H9 (cell line): ENCODE results near the gene CLEC18B. TPM values are rescaled to one million over a fixed set of nuclear protein-coding genes. Genes with fewer than 3 reads are reported as not detected.
A peak's percentile ranks its signal among the peaks of the same experiment; 100 is the strongest.

Experiments
- DNase-seq: peaks from one replicate; pipeline ENCODE4 v3.0.0-alpha.2; 2017
- H2AFZ ChIP-seq: one replicate; pipeline ENCODE4 v1.6.1; 2013; ENCODE audit warnings: mild to moderate bottlenecking, low read length, control low read depth, moderate library complexity
- H2AK5ac ChIP-seq: 2 replicates; pipeline ENCODE4 v1.6.1; 2013; ENCODE audit warnings: low read length, control low read depth, mixed read lengths; ENCODE audit not compliant: insufficient read length
- H2BK120ac ChIP-seq: one replicate; pipeline ENCODE4 v1.6.1; 2013; ENCODE audit warnings: low read depth, mild to moderate bottlenecking, low read length, control low read depth, inconsistent platforms; ENCODE audit not compliant: poor library complexity, severe bottlenecking
- H2BK12ac ChIP-seq: 2 replicates; pipeline ENCODE4 v1.6.1; 2013; ENCODE audit warnings: low read length, control low read depth, mixed read lengths, low read depth; ENCODE audit not compliant: insufficient read length
- H2BK15ac ChIP-seq: 2 replicates; pipeline ENCODE4 v1.6.1; 2013; ENCODE audit warnings: low read depth, low read length, control low read depth
- H2BK20ac ChIP-seq: one replicate; pipeline ENCODE4 v1.6.1; 2013; ENCODE audit warnings: low read depth, mild to moderate bottlenecking, low read length, control low read depth, inconsistent platforms; ENCODE audit not compliant: poor library complexity, severe bottlenecking
- H2BK5ac ChIP-seq: 2 replicates; pipeline ENCODE4 v1.6.1; 2013; ENCODE audit warnings: low read length, control low read depth, mixed read lengths; ENCODE audit not compliant: insufficient read length
- H3K14ac ChIP-seq: 2 replicates; pipeline ENCODE4 v1.6.1; 2013; ENCODE audit warnings: low read length, control low read depth; ENCODE audit not compliant: insufficient read depth
- H3K18ac ChIP-seq: 2 replicates; pipeline ENCODE4 v1.6.1; 2013; ENCODE audit warnings: low read depth, mild to moderate bottlenecking, mixed read lengths, low read length, control low read depth; ENCODE audit not compliant: insufficient read length
- H3K23ac ChIP-seq: 2 replicates; pipeline ENCODE4 v1.6.1; 2013; ENCODE audit warnings: low read length, control low read depth, mixed read lengths, low read depth; ENCODE audit not compliant: insufficient read length
- H3K23me2 ChIP-seq: 2 replicates; pipeline ENCODE4 v1.6.1; 2013; ENCODE audit warnings: low read depth, mild to moderate bottlenecking, mixed read lengths, low read length, control low read depth; ENCODE audit not compliant: insufficient read length, poor library complexity, severe bottlenecking
- H3K27ac ChIP-seq: 2 replicates; pipeline ENCODE4 v1.5.1; 2013; ENCODE audit warnings: low read length, control low read depth, mixed read lengths, low read depth; ENCODE audit not compliant: insufficient read length
- H3K27me3 ChIP-seq: 2 replicates; pipeline ENCODE4 v1.6.1; 2013; ENCODE audit warnings: low read length, control low read depth, inconsistent platforms; ENCODE audit not compliant: insufficient read depth
- H3K4ac ChIP-seq: 2 replicates; pipeline ENCODE4 v1.6.1; 2013; ENCODE audit warnings: low read depth, mild to moderate bottlenecking, control low read depth, inconsistent platforms, low read length, moderate library complexity
- H3K4me1 ChIP-seq: 2 replicates; pipeline ENCODE4 v1.6.1; 2013; ENCODE audit warnings: low read length, control low read depth, inconsistent platforms; ENCODE audit not compliant: insufficient read depth
- H3K4me2 ChIP-seq: 2 replicates; pipeline ENCODE4 v1.6.1; 2013; ENCODE audit warnings: low read length, control low read depth, mixed read lengths; ENCODE audit not compliant: insufficient read length, insufficient read depth
- H3K56ac ChIP-seq: 2 replicates; pipeline ENCODE4 v1.6.1; 2013; ENCODE audit warnings: low read depth, mild to moderate bottlenecking, mixed read lengths, low read length, control low read depth; ENCODE audit not compliant: insufficient read length
- H3K79me1 ChIP-seq: 2 replicates; pipeline ENCODE4 v1.6.1; 2013; ENCODE audit warnings: low read depth, mild to moderate bottlenecking, moderate library complexity, low read length, control low read depth, inconsistent platforms; ENCODE audit not compliant: insufficient read depth, poor library complexity, severe bottlenecking
- H3K79me2 ChIP-seq: 2 replicates; pipeline ENCODE4 v1.6.1; 2013; ENCODE audit warnings: low read length, control low read depth, inconsistent platforms; ENCODE audit not compliant: insufficient read depth
- H3K9ac ChIP-seq: 2 replicates; pipeline ENCODE4 v1.6.1; 2013; ENCODE audit warnings: low read length, control low read depth, mixed read lengths; ENCODE audit not compliant: insufficient read length; ENCODE audit errors: extremely low read depth
- H3K9me3 ChIP-seq: one replicate; pipeline ENCODE4 v1.6.1; 2013; ENCODE audit warnings: low read depth, low read length, inconsistent platforms; ENCODE audit not compliant: control insufficient read depth
- H3T11ph ChIP-seq: one replicate; pipeline ENCODE4 v1.6.1; 2013; ENCODE audit warnings: mild to moderate bottlenecking, low read length, control low read depth, inconsistent platforms
- H4K20me1 ChIP-seq: one replicate; pipeline ENCODE4 v1.6.1; 2013; ENCODE audit not compliant: control insufficient read depth, insufficient read length, insufficient read depth
- H4K5ac ChIP-seq: 2 replicates; pipeline ENCODE4 v1.6.1; 2013; ENCODE audit warnings: low read depth, mild to moderate bottlenecking, mixed read lengths, low read length, control low read depth; ENCODE audit not compliant: insufficient read length
- H4K8ac ChIP-seq: replicated peaks from 2 replicates; pipeline ENCODE4 v1.6.1; 2013; ENCODE audit warnings: low read length, control low read depth, mixed read lengths, low read depth; ENCODE audit not compliant: insufficient read length
- H4K91ac ChIP-seq: 2 replicates; pipeline ENCODE4 v1.6.1; 2013; ENCODE audit warnings: low read depth, mild to moderate bottlenecking, moderate library complexity, mixed read lengths, low read length, control low read depth; ENCODE audit not compliant: insufficient read length
- H3K27ac Mint-ChIP-seq, 3 experiments: 2 replicates in 2 of 3; 3 replicates in 1 of 3; pipeline ENCODE4 v1.8.0; 2020 to 2021; ENCODE audit warnings: mixed read lengths in 3 of 3, mild to moderate bottlenecking in 1 of 3, moderate library complexity in 1 of 3
- H3K27me3 Mint-ChIP-seq: 2 replicates; pipeline ENCODE4 v1.8.0; 2021; ENCODE audit warnings: low read depth, mild to moderate bottlenecking, moderate library complexity, mixed read lengths
- H3K36me3 Mint-ChIP-seq, 3 experiments: 2 replicates in 2 of 3; 3 replicates in 1 of 3; pipeline ENCODE4 v1.8.0; 2020 to 2021; ENCODE audit warnings: low read depth in 3 of 3, mixed read lengths in 3 of 3; ENCODE audit not compliant: insufficient read depth in 1 of 3
- H3K4me1 Mint-ChIP-seq, 2 experiments: 2 replicates each; pipeline ENCODE4 v1.8.0; 2020; ENCODE audit warnings: mixed read lengths in 2 of 2
- H3K4me3 Mint-ChIP-seq, 2 experiments: 2 replicates in 1 of 2; 3 replicates in 1 of 2; pipeline ENCODE4 v1.8.0; 2020 to 2021; ENCODE audit warnings: mild to moderate bottlenecking in 2 of 2, mixed read lengths in 2 of 2, moderate library complexity in 1 of 2
- H3K9me3 Mint-ChIP-seq, 2 experiments: 2 replicates in 1 of 2; 3 replicates in 1 of 2; pipeline ENCODE4 v1.8.0; 2020; ENCODE audit warnings: mild to moderate bottlenecking in 2 of 2, mixed read lengths in 2 of 2, moderate library complexity in 1 of 2
- WGBS: extraction: QIAGEN DNeasy Blood & Tissue Kit; methylation state at CpG from one replicate; pipeline ENCODE4 v1.1.7; 2013; ENCODE audit warnings: missing lambda C conversion rate, low lambda C conversion rate, mixed read lengths; ENCODE audit not compliant: insufficient read length; ENCODE audit errors: extremely low coverage; 5-methylcytosine and 5-hydroxymethylcytosine counted together
- total RNA-seq: library from RNA; stranded (reverse); gene quantifications from 2 replicates; pipeline ENCODE4 v1.2.1, GENCODE V29; 2021
- TF ChIP-seq, protein P1 (sequence below): fragments of 200-600 bp; sonication (generic); conservative IDR thresholded peaks from 3 replicates; pipeline ENCODE4 v1.8.0; 2021; ENCODE audit warnings: antibody characterized with exemption, mild to moderate bottlenecking

CLEC18B gene
- total RNA-seq, 1 experiment from 2014 or later, result 0.37 TPM

- Histone ChIP-seq H3K79me2 (no peaks in the 10 kb centered on the region), H3K4me1 (no peaks in the 10 kb centered on the region), H2BK15ac (no peak overlapping the region), H2BK120ac (no peak overlapping the region), H3K79me1 (peaks cover 3% of the 10 kb centered on the region), H4K20me1 (no peaks in the 10 kb centered on the region), H2BK5ac (no peak overlapping the region), H3K56ac (no peak overlapping the region), H3K9ac (no peak overlapping the region), H3T11ph (no peak overlapping the region), H3K23ac (no peak overlapping the region), H3K27me3 (no peaks in the 10 kb centered on the region), H3K4me2 (no peak overlapping the region), H2AK5ac (no peak overlapping the region), H3K14ac (no peak overlapping the region), H3K9me3 (no peaks in the 10 kb centered on the region), H4K91ac (no peak overlapping the region), H3K27ac (no peak overlapping the region), H3K4ac (no peak overlapping the region), H4K8ac (no peak overlapping the region), H3K18ac (no peak overlapping the region), H2BK20ac (no peak overlapping the region), H2BK12ac (no peak overlapping the region), H2AFZ (no peak overlapping the region), H3K23me2 (no peaks in the 10 kb centered on the region), H4K5ac (no peak overlapping the region)
- Mint-ChIP-seq H3K9me3 (no peaks in the 10 kb centered on the region), H3K27ac (peak overlapping the region in 1 of 3 experiments; percentile 6; a peak in 1 of 7 replicates), H3K4me1 (no peaks in the 10 kb centered on the region), H3K27me3 (no peaks in the 10 kb centered on the region), H3K4me3 (no peak overlapping the region), H3K36me3 (peaks cover 44 to 92% (median 76%) of the 10 kb centered on the region in 3 experiments; a peak in 6 of 7 replicates)
- TF ChIP-seq, protein P1, sequence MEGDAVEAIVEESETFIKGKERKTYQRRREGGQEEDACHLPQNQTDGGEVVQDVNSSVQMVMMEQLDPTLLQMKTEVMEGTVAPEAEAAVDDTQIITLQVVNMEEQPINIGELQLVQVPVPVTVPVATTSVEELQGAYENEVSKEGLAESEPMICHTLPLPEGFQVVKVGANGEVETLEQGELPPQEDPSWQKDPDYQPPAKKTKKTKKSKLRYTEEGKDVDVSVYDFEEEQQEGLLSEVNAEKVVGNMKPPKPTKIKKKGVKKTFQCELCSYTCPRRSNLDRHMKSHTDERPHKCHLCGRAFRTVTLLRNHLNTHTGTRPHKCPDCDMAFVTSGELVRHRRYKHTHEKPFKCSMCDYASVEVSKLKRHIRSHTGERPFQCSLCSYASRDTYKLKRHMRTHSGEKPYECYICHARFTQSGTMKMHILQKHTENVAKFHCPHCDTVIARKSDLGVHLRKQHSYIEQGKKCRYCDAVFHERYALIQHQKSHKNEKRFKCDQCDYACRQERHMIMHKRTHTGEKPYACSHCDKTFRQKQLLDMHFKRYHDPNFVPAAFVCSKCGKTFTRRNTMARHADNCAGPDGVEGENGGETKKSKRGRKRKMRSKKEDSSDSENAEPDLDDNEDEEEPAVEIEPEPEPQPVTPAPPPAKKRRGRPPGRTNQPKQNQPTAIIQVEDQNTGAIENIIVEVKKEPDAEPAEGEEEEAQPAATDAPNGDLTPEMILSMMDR, result no peak
- WGBS, result no CpG with 5 or more reads among the region's 9 CpGs
- no peak for DNase-seq
These were observed 40.5 kb upstream of the CLEC18B start for GRCh38 chr16:74461826-74462225.
